ENCODE measurements around the gene KCNC4. TPM values are rescaled to one million over a fixed set of nuclear protein-coding genes. Genes with fewer than 3 reads are reported as not detected.

KCNC4 gene
- total RNA-seq, 4 donors from 2014 or later, result 2.9 to 9.0 (median 6.1) TPM

- Histone ChIP-seq H3K27ac (no peak overlapping the region), H3K9me3 (no peaks in the 10 kb centered on the region), H3K4me3 (no peak overlapping the region), H3K4me1 (no peaks in the 10 kb centered on the region), H3K36me3 (no peaks in the 10 kb centered on the region), H3K27me3 (no peaks in the 10 kb centered on the region)
- no peak for TF ChIP-seq EP300 (IDR thresholded peaks at IDR 0.05)
- no peak for DNase-seq (ENCODE audit: low spot score in 2 of 2)
- WGBS, 2 donors, result 57 to 60% methylated on average over 4 of the region's 4 CpGs
Observed at GRCh38 chr1:110249256-110249655, 39.1 kb downstream of the KCNC4 start.

- Histone ChIP-seq H3K4me1 (no peaks in the 10 kb centered on the region), H3K9me3 (no peaks in the 10 kb centered on the region), H3K27ac (no peak overlapping the region), H3K27me3 (no peaks in the 10 kb centered on the region), H3K4me3 (no peak overlapping the region), H3K36me3 (no peaks in the 10 kb centered on the region)
- whole genome bisulfite sequencing, 2 donors, result 75 to 81% methylated on average over 4 of the region's 4 CpGs
- no peak for DNase-seq (ENCODE audit: low spot score in 2 of 2)
- TF ChIP-seq CTCF (IDR thresholded peaks at IDR 0.05), result no peak
- no peak for TF ChIP-seq POLR2A (IDR thresholded peaks at IDR 0.05)
- no peak for TF ChIP-seq EP300 (IDR thresholded peaks at IDR 0.05)
Observed at GRCh38 chr1:110250008-110250407, 39.9 kb downstream of the KCNC4 start.

GRCh38 chr1:110250749-110251148 lies 40.6 kb downstream of the KCNC4 start:
- Histone ChIP-seq H3K27me3 (no peaks in the 10 kb centered on the region), H3K27ac (no peak overlapping the region), H3K4me3 (no peak overlapping the region), H3K36me3 (no peaks in the 10 kb centered on the region), H3K4me1 (no peaks in the 10 kb centered on the region), H3K9me3 (no peaks in the 10 kb centered on the region)
- DNase-seq (ENCODE audit: low spot score in 2 of 2), result no peak
- WGBS, 2 donors, result 93 to 96% methylated on average over 2 of the region's 2 CpGs
- TF ChIP-seq POLR2A (IDR thresholded peaks at IDR 0.05) (no peak), EP300 (IDR thresholded peaks at IDR 0.05) (no peak)

GRCh38 chr1:110253213-110253612 lies 43.1 kb downstream of the KCNC4 start:
- H3K27me3 ChIP-seq, result no peaks in the 10 kb centered on the region
- H3K36me3 ChIP-seq, result no peaks in the 10 kb centered on the region
- H3K4me1 ChIP-seq, result no peaks in the 10 kb centered on the region
- no peak for TF ChIP-seq CTCF (IDR thresholded peaks at IDR 0.05)
- no peak for TF ChIP-seq POLR2A (IDR thresholded peaks at IDR 0.05)
- TF ChIP-seq EP300 (IDR thresholded peaks at IDR 0.05), result no peak
- H3K4me3 ChIP-seq, result no peak overlapping the region
- no peak for DNase-seq (ENCODE audit: low spot score in 2 of 2)
- 93 to 95% methylated on average over 1 of the region's 1 CpG for WGBS, 2 donors
- no peaks in the 10 kb centered on the region for H3K9me3 ChIP-seq
- no peak overlapping the region for H3K27ac ChIP-seq

GRCh38 chr1:110254604-110255391 lies 44.7 kb downstream of the KCNC4 start:
- no peaks in the 10 kb centered on the region for H3K27me3 ChIP-seq
- H3K4me1 ChIP-seq, result no peaks in the 10 kb centered on the region
- no peaks in the 10 kb centered on the region for H3K9me3 ChIP-seq
- H3K4me3 ChIP-seq, result no peak overlapping the region
- no peak overlapping the region for H3K27ac ChIP-seq
- TF ChIP-seq CTCF (IDR thresholded peaks at IDR 0.05), result no peak
- 68 to 72% methylated on average over 6 of the region's 6 CpGs for WGBS, 2 donors
- no peak for DNase-seq (ENCODE audit: low spot score in 2 of 2)
- no peaks in the 10 kb centered on the region for H3K36me3 ChIP-seq

GRCh38 chr1:110255392-110255787 lies 45.3 kb downstream of the KCNC4 start:
- no peak for TF ChIP-seq POLR2A (IDR thresholded peaks at IDR 0.05)
- TF ChIP-seq CTCF (IDR thresholded peaks at IDR 0.05), result no peak
- TF ChIP-seq EP300 (IDR thresholded peaks at IDR 0.05), result no peak
- no peaks in the 10 kb centered on the region for H3K36me3 ChIP-seq
- DNase-seq (ENCODE audit: low spot score in 2 of 2), result no peak
- H3K9me3 ChIP-seq, result no peaks in the 10 kb centered on the region
- H3K27me3 ChIP-seq, result no peaks in the 10 kb centered on the region
- no peaks in the 10 kb centered on the region for H3K4me1 ChIP-seq
- 67 to 71% methylated on average over 3 to 4 of the region's 4 CpGs for WGBS, 2 donors
- H3K4me3 ChIP-seq, result no peak overlapping the region
- no peak overlapping the region for H3K27ac ChIP-seq
